H1 (cell line): ENCODE measurements around the gene RTN3. TPM values are rescaled to one million over a fixed set of nuclear protein-coding genes. Genes with fewer than 3 reads are reported as not detected.

Experiments used
- CTCF ChIA-PET: fragments of 300-600 bp; sonication (Branson Sonifier 250); formaldehyde crosslinking; loops from one replicate; lab custom pipeline; 2021; ENCODE audit not compliant: partially characterized antibody; lab: Charles Lee
- POLR2A ChIA-PET: fragments of 300-600 bp; sonication (Branson Sonifier 250); formaldehyde crosslinking; loops from one replicate; lab custom pipeline; 2021; ENCODE audit warnings: inconsistent platforms; ENCODE audit not compliant: partially characterized antibody; lab: Charles Lee
- DNase-seq, 2 experiments: peaks; one replicate each; pipeline versions ENCODE4 v3.0.0 to v3.0.0-alpha.2; 2010 to 2022; ENCODE audit warnings: low spot score in 2 of 2, low read depth in 1 of 2, mixed read lengths in 1 of 2
- FAIRE-seq: peaks from 2 replicates; lab custom pipeline; 2011; peaks lifted over from hg19 to GRCh38; lab: Jason Lieb, UNC
- H2AFZ ChIP-seq: 2 replicates; pipeline ENCODE4 v1.8.1; 2012; ENCODE audit warnings: low read length, inconsistent platforms
- H2AK5ac ChIP-seq: 2 replicates; pipeline ENCODE4 v1.6.1; 2013; ENCODE audit warnings: low read depth, low read length
- H2BK120ac ChIP-seq: replicated peaks from 2 replicates; pipeline ENCODE3; 2013; ENCODE audit warnings: low read depth, low read length, inconsistent platforms
- H2BK12ac ChIP-seq: 2 replicates; pipeline ENCODE4 v1.6.1; 2013; ENCODE audit warnings: low read depth, low read length
- H2BK15ac ChIP-seq: 2 replicates; pipeline ENCODE4 v1.6.1; 2013; ENCODE audit warnings: low read length
- H2BK20ac ChIP-seq: 2 replicates; pipeline ENCODE4 v1.6.1; 2013; ENCODE audit warnings: low read length
- H2BK5ac ChIP-seq: 2 replicates; pipeline ENCODE4 v1.6.1; 2013; ENCODE audit warnings: low read depth, low read length
- H3K14ac ChIP-seq: 2 replicates; pipeline ENCODE4 v1.6.1; 2013; ENCODE audit warnings: inconsistent platforms; ENCODE audit not compliant: insufficient read length
- H3K18ac ChIP-seq: 2 replicates; pipeline ENCODE4 v1.6.1; 2013; ENCODE audit warnings: low read length; ENCODE audit errors: extremely low read depth
- H3K23ac ChIP-seq: 2 replicates; pipeline ENCODE4 v1.6.1; 2013; ENCODE audit warnings: inconsistent platforms; ENCODE audit not compliant: insufficient read length
- H3K23me2 ChIP-seq: 2 replicates; pipeline ENCODE4 v1.6.1; 2013; ENCODE audit warnings: low read depth, low read length
- H3K27ac ChIP-seq: 2 replicates; pipeline ENCODE4 v1.6.1; 2011; ENCODE audit warnings: low read depth, low read length, inconsistent platforms
- H3K27me3 ChIP-seq, 4 experiments: replicated peaks in 1 of 4; 1 replicate in 1 of 4; 2 replicates in 3 of 4; pipeline versions ENCODE4 v1.6.1 to v1.8.1; 2011 to 2013; ENCODE audit warnings: low read length in 3 of 4, mild to moderate bottlenecking in 3 of 4, inconsistent platforms in 2 of 4, mixed read lengths in 2 of 4, moderate library complexity in 1 of 4; ENCODE audit not compliant: control insufficient read depth in 3 of 4, insufficient read depth in 3 of 4; ENCODE audit errors: extremely low read depth in 1 of 4
- H3K36me3 ChIP-seq, 4 experiments: 2 replicates each; pipeline versions ENCODE4 v1.6.1 to v1.8.1; 2011 to 2013; ENCODE audit warnings: mild to moderate bottlenecking in 4 of 4, low read length in 3 of 4, moderate library complexity in 2 of 4, control low read depth in 1 of 4, inconsistent platforms in 1 of 4; ENCODE audit not compliant: insufficient read depth in 4 of 4, control insufficient read depth in 2 of 4
- H3K4ac ChIP-seq: replicated peaks from 2 replicates; pipeline ENCODE3; 2013; ENCODE audit warnings: low read length, low read depth, mixed read lengths, inconsistent platforms; ENCODE audit not compliant: insufficient read length
- H3K4me1 ChIP-seq, 4 experiments: replicated peaks in 1 of 4; 1 replicate in 1 of 4; 2 replicates in 3 of 4; pipeline versions ENCODE4 v1.6.1 to v1.8.1; 2011 to 2013; ENCODE audit warnings: low read length in 3 of 4, inconsistent platforms in 2 of 4, mixed read lengths in 1 of 4; ENCODE audit not compliant: insufficient read depth in 4 of 4, control insufficient read depth in 3 of 4
- H3K4me2 ChIP-seq, 2 experiments: 2 replicates each; pipeline versions ENCODE4 v1.6.1 to v1.8.1; 2011 to 2013; ENCODE audit warnings: low read depth in 2 of 2, low read length in 2 of 2, control low read depth in 1 of 2, inconsistent platforms in 1 of 2, mild to moderate bottlenecking in 1 of 2; ENCODE audit not compliant: insufficient read depth in 1 of 2
- H3K4me3 ChIP-seq, 4 experiments: fragments of 200-600, 300-600 bp in 1 of 4; sonication (generic), shearing (Covaris generic), sonication (Bioruptor Twin) in 1 of 4; 2 replicates each; pipeline versions ENCODE4 v1.5.1 to v1.8.1; 2011 to 2016; ENCODE audit warnings: low read length in 4 of 4, low read depth in 3 of 4, control low read depth in 2 of 4, inconsistent platforms in 2 of 4, mild to moderate bottlenecking in 2 of 4, mixed read lengths in 1 of 4, moderate library complexity in 1 of 4; ENCODE audit not compliant: insufficient read depth in 2 of 4; ENCODE audit errors: extremely low read depth in 1 of 4
- H3K56ac ChIP-seq: replicated peaks from 2 replicates; pipeline ENCODE3; 2013; ENCODE audit warnings: low read depth, mild to moderate bottlenecking, mixed read lengths, low read length, inconsistent platforms; ENCODE audit not compliant: insufficient read length
- H3K79me1 ChIP-seq: 2 replicates; pipeline ENCODE4 v1.6.1; 2013; ENCODE audit warnings: low read depth, low read length, control low read depth
- H3K79me2 ChIP-seq, 2 experiments: 2 replicates each; pipeline versions ENCODE4 v1.6.1 to v1.8.1; 2012 to 2013; ENCODE audit warnings: low read length in 2 of 2, mild to moderate bottlenecking in 2 of 2, inconsistent platforms in 1 of 2; ENCODE audit not compliant: insufficient read depth in 2 of 2, control insufficient read depth in 1 of 2
- H3K9ac ChIP-seq, 4 experiments: replicated peaks in 1 of 4; 1 replicate in 1 of 4; 2 replicates in 3 of 4; pipeline versions ENCODE4 v1.6.1 to v1.8.1; 2011 to 2013; ENCODE audit warnings: low read depth in 3 of 4, low read length in 3 of 4, control low read depth in 2 of 4, mild to moderate bottlenecking in 2 of 4, moderate library complexity in 2 of 4, inconsistent platforms in 1 of 4; ENCODE audit errors: extremely low read depth in 1 of 4
- H3K9me3 ChIP-seq, 2 experiments: 2 replicates each; pipeline versions ENCODE4 v1.6.1 to v1.8.1; 2012 to 2013; ENCODE audit warnings: mild to moderate bottlenecking in 2 of 2, moderate library complexity in 2 of 2, control low read depth in 1 of 2, inconsistent platforms in 1 of 2, low read depth in 1 of 2, low read length in 1 of 2, mixed read lengths in 1 of 2; ENCODE audit not compliant: insufficient read depth in 2 of 2
- H4K20me1 ChIP-seq, 2 experiments: replicated peaks in 1 of 2; 2 replicates each; pipeline versions ENCODE3 to v1.8.1; 2011 to 2013; ENCODE audit warnings: inconsistent platforms in 2 of 2, low read length in 2 of 2, mild to moderate bottlenecking in 1 of 2; ENCODE audit not compliant: insufficient read depth in 2 of 2, control insufficient read depth in 1 of 2
- H4K5ac ChIP-seq: 2 replicates; pipeline ENCODE4 v1.6.1; 2013; ENCODE audit warnings: low read length, low read depth, mixed read lengths, inconsistent platforms; ENCODE audit not compliant: insufficient read length
- H4K8ac ChIP-seq: 2 replicates; pipeline ENCODE4 v1.8.0; 2013; ENCODE audit warnings: mild to moderate bottlenecking, moderate library complexity, low read length, inconsistent platforms; ENCODE audit not compliant: insufficient read depth; ENCODE audit errors: extremely low read depth
- H4K91ac ChIP-seq: replicated peaks from 2 replicates; pipeline ENCODE3; 2013; ENCODE audit warnings: low read length, mixed read lengths, inconsistent platforms; ENCODE audit not compliant: insufficient read length
- GTF2F1 ChIP-seq: IDR thresholded peaks from 2 replicates; pipeline ENCODE4 v1.6.1; 2012; ENCODE audit warnings: low read depth, low read length, improper control_type of control experiment, borderline replicate concordance
- SAP30 ChIP-seq: fragments of 300-600 bp; sonication (generic); IDR thresholded peaks from 2 replicates; pipeline ENCODE4 v1.7.1; 2012; ENCODE audit warnings: low read length, moderate library complexity, mild to moderate bottlenecking, inconsistent platforms; ENCODE audit not compliant: insufficient read depth, insufficient replicate concordance
- SRF ChIP-seq: IDR thresholded peaks from 2 replicates; pipeline ENCODE4 v1.6.1; 2011; ENCODE audit warnings: mild to moderate bottlenecking, low read depth, low read length, moderate library complexity
- WGBS, 2 experiments: shearing (Covaris generic) in 1 of 2; methylation state at CpG; one replicate each; pipeline versions ENCODE4 v1.1.6 to v1.1.7; 2013 to 2015; ENCODE audit warnings: low lambda C conversion rate in 2 of 2, mixed read lengths in 2 of 2, inconsistent platforms in 1 of 2, low coverage in 1 of 2, missing lambda C conversion rate in 1 of 2; ENCODE audit not compliant: insufficient replicate concordance in 2 of 2, insufficient coverage in 1 of 2, insufficient read length in 1 of 2; ENCODE audit errors: extremely low coverage in 1 of 2, missing lambda C conversion rate in 1 of 2; 5-methylcytosine and 5-hydroxymethylcytosine counted together
- polyA plus RNA-seq, 7 experiments: library from polyadenylated mRNA; depleted of rRNA in 3 of 7; stranded (reverse) in 5 of 7; unstranded in 2 of 7; fragments of >200 nt in 5 of 7; fragments of 200-250 nt in 2 of 7; gene quantifications; 1 replicate in 5 of 7; 2 replicates in 1 of 7; 4 replicates in 1 of 7; pipeline versions ENCODE4 v1.2.1 to v1.2.3, GENCODE V29; 2011 to 2013; ENCODE audit warnings: missing spikeins in 2 of 7, mixed read lengths in 2 of 7
- total RNA-seq: library from RNA; stranded (reverse); fragmentation: NEBNext Ultra II Directional; extraction: Animal tissue kit (Norgen Biotek cat#: 25700); gene quantifications from 2 replicates; pipeline ENCODE4 v1.2.1, GENCODE V29; 2021

The RTN3 gene
- total and polyA plus RNA-seq, 2 of the 8 experiments (the other 6 are each of a cell fraction or from before 2014, with no cell fraction given), result 160 to 203 TPM

GRCh38 chr11:63783925-63784592 is 102.8 kb downstream of the RTN3 start:
- Histone ChIP-seq H3K27me3 (no peaks in the 10 kb centered on the region), H3K4me3 (no peak overlapping the region), H3K4ac (no peak overlapping the region), H4K5ac (no peak overlapping the region), H3K36me3 (no peaks in the 10 kb centered on the region), H3K79me2 (no peaks in the 10 kb centered on the region), H2BK120ac (no peak overlapping the region), H3K14ac (no peak overlapping the region), H4K8ac (no peak overlapping the region), H4K91ac (peak overlapping the region; percentile 12), H2BK12ac (peak overlapping the region; percentile 4), H4K20me1 (no peaks in the 10 kb centered on the region), H2BK15ac (peak overlapping the region; percentile 47; the same call in 1 of the 2 replicates), H3K56ac (no peak overlapping the region), H2BK5ac (0 out of 2 replicates have a peak overlapping the region, but pooled peaks have one; percentile 1), H3K4me1 (peaks cover 2 to 5% (median 4%) of the 10 kb centered on the region in 4 experiments; a peak in 4 of 7 replicates), H3K18ac (no peak overlapping the region), H3K9me3 (no peaks in the 10 kb centered on the region), H3K4me2 (no peak overlapping the region), H3K23ac (no peak overlapping the region), H3K9ac (no peak overlapping the region), H3K23me2 (no peaks in the 10 kb centered on the region), H2AFZ (peak overlapping the region; percentile 74), H2AK5ac (no peak overlapping the region; the same call in 1 of the 2 replicates), H2BK20ac (no peak overlapping the region), H3K79me1 (no peaks in the 10 kb centered on the region), H3K27ac (0 out of 2 replicates have a peak overlapping the region, but pooled peaks have one; percentile 6)
- DNase-seq (no peak), FAIRE-seq (no peak)
- ChIA-PET CTCF (interaction anchor here (1.3 to 2.2 kb wide), 4 partner anchors 15 to 145 kb away, joined by 3 to 9 read pairs (median 4); partner anchors contain the start of gene ZFTA), POLR2A (interaction anchor here (0.9 to 4.2 kb wide), 3 partner anchors 9 to 19 kb away, joined by 3 to 21 read pairs (median 3); no protein-coding TSS in a partner anchor)
- 80% methylated on average over 4 of the region's 7 CpGs; no CpG with 5 or more reads in 1 of the 2 experiments for WGBS, 2 experiments
- TF ChIP-seq SRF (no peak), GTF2F1 (no peak), SAP30 (no peak)
